HG03521 (cell line): ENCODE measurements around the gene SMARCA2.

Source experiments
- ATAC-seq: cut with Tn5 transposase; IDR thresholded peaks from one replicate; pipeline ENCODE4 v1.9.1; 2021; ENCODE audit warnings: mild to moderate bottlenecking, moderate library complexity; ENCODE audit not compliant: unreplicated experiment

SMARCA2 gene

DNA sequence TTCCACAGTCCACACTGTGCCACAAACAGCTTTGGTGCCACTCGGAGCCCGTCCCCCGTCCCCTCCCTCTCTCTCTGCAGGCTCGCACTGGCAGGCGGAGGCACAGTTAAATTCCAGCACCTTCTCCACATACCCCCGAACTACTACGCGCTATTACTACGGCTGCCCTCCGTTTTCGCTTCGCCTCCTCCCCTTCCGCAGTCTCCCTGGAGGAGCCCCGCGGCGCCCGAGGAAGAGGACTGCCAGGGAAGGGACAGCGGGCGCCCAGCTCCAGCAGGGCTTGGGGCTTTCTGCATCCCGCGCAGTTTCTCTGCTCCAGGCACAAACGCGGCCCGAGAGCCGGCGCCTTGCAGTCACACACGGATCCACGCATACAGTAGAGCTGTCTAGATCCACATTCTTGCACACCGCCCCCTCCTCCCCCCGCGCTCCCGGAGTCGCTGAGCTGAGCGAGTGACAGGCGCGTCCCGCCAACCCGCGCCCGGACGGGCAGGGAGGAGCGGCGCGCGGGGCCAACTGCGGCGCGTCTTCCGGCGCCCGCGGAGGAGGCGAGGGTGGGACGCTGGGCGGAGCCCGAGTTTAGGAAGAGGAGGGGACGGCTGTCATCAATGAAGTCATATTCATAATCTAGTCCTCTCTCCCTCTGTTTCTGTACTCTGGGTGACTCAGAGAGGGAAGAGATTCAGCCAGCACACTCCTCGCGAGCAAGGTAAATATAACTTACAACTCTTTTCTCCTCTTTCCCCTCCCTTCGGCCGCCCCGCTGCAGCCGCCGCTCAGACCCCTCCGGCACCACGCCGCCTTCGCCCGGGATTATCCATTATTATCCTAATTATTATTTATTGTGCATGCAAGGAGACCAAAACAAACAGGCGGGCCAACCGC, at the start of gene SMARCA2:
Gene SMARCA2, plus strand, starts transcription at position 652 of the 885 bp plus-strand sequence. CDS start 13,676 bp downstream, outside the sequence.
- peak; percentile 75 for ATAC-seq

DNA sequence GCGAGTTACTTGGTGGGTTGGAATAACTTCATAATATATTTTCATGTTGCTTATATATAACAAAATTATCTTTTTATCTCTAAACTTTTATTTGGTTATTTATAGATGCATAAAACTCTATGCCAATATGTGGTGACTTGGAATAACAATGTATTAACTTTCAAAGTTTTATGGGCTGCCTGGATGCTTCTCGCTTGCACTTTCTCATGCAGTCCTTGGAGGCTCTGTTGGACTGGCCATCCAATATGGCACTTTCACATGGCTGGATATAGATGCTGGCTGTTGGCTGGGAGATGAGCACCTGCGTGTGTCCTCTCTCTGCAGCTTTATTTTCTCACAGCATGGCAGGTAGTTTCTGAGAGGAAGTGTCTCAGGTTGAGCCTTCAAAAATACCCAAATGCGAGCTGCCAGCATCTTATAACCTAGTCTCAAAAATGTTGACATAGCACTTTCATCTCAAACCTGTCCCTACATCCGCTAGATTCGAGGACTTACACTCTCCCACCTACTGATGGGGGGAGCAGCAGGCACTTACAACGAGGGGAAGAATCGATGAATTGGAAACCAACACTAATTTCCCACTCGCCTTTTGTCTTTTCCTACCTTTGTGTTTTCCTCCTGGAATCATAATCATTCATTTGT, 48.3 kb upstream of the SMARCA2 start:
- ATAC-seq, result no peak

DNA sequence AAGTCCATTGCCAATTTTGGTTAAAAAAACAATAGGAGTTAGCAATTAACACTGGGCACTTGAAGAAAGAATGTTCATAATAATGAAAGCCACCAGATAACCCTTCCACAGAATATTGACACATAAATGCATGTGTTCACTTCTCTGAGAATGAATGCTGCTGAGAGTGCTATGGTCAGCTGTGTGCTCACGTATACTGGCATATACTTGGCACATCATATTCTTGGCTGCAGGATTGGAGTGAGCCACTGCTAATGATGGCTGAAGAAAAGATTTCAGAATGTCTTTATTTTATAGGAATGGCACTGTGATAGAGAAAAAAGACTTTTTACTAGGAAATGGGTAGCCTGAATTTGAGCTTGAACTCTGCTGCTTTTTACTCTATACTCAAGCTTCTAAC, 46.0 kb upstream of the SMARCA2 start:
- ATAC-seq, result no peak

DNA sequence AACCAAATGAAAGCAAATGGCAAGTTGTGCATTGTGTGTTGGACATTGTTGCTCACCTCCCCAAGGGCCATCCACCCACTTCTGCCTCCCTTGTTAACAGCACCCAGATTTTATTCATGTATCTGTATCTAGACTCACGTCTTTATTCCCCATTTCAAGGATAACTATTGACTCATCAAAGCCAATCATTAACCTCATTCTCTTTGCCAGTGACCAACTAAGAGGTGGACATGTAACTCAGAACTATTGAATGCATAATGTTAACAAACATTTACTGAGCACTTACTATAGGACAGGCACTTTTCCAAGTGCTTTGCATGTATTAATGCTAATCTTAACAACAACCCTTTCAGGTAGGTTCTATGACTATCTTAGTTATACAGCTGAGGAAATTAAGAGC, 45.2 kb upstream of the SMARCA2 start:
- no peak for ATAC-seq

DNA sequence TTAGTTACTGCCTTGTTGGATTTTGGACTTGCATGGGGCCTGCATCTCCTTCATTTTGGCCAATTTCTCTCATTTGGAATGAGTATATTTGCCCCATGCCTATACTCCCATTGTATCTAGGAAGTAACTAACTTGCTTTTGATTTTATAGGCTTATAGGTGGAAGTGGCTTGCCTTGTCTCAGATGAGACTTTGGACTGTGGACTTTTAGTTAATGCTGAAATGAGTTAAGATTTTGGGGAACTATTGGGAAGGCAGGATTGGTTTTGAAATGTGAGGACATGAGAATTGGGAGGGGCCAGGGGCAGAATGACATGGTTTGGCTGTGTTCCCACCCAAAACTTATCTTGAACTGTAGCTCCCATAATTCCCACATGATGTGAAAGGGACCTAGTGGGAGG, 42.5 kb upstream of the SMARCA2 start:
- ATAC-seq, result no peak

DNA sequence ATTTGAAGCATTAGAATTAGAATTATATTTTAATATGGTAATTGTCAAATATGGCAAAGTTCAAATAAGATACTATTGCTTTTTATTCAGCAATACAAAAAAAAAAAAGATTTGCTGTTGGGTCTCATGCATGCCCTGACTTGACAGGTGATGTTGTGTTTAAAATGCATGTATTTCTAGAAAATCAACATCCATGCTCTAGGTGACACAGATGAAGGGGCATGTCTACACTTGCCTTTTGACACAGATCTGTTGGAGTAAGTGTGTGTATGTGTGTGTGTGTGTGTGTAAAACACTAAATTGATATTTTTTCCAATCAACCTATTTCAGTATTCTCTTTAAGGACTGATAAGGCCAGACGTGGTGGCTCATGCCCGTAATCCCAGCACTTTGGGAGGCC, 38.1 kb upstream of the SMARCA2 start:
- ATAC-seq, result no peak

DNA sequence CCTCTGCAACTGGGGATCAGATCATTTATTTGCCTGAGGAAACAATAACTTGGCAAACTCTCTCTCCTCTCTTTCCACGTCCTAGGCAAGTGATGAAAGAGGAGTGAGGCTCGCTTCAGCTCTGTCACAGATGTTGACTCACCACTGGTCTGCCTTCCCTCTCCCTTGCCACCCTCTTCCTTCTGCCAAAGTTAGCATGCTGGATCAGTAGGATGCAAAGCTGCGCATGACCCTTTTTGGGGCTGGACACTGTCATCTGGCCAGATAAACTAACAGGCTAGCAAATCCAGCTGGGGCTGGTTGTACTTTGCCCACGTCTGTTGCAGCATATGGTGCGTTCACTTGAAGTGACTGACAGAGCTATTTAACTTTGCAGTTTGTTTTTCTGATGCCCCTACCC, 36.2 kb upstream of the SMARCA2 start:
- ATAC-seq, result no peak

DNA sequence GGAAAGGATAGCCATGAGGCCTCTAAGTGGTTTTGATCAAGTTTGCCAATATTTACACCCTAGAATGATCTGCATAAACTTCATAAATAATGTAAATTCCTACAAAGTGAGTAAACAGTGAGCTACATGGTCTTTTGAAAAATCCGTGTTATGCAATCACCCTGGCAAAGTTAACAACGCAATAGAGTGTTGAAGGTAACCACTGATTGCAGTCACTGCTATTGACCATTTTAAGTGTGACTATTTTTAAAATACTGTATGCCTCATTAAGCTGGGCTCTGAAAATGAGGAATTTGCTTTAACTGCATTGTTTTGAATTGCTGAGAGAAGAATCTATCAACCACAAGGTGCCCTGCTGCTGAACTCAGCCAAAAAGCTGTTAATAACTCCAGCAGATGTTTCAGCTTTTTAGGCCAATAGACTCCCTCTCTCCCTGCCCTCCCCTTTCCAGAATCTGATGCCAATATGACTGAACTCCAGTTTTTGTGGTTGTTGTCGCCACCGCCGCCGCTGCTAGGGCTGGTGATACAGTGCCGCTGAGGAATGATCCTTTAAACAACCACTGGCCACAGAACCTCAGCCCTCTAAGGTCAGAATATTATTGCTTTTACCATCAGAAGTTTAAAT, 35.3 kb upstream of the SMARCA2 start:
- ATAC-seq, result no peak

DNA sequence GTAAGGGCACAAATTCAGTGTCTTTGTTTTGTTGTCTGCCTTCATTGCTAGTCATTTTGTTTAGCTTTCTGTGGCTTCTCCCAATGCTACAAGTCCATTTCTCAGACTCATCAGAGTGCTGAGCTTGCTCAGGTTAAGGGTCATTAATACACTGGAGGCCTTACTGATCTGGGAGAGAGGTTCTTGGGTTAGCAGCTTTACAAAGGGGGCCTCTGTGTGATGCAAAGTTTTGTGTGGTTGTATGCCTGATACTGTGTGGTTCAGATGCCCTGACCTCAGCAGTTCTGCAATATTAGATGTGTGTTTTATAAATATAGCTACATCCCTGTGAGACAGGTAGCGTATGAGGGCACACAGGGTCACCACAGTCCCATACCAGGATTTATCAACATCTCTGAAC, 34.8 kb upstream of the SMARCA2 start:
- no peak for ATAC-seq

DNA sequence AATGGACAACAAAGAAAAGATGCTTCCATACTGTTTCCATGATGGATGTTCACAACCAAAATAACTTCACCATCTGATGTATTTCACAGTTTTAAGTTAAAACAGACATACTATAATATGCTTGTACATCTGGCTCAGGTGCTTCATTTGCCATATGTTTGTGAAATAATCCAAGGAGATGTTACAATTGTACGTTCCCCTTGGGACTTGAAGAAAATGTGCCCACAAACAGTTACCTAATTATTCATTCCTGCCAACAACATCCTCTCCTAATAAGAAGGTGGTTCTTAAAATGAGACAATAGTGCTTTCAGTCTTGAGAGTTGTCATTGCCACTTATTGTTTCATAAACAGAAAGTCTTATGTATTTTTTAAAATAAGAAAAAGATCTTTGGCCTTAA, 33.1 kb upstream of the SMARCA2 start:
- no peak for ATAC-seq

DNA sequence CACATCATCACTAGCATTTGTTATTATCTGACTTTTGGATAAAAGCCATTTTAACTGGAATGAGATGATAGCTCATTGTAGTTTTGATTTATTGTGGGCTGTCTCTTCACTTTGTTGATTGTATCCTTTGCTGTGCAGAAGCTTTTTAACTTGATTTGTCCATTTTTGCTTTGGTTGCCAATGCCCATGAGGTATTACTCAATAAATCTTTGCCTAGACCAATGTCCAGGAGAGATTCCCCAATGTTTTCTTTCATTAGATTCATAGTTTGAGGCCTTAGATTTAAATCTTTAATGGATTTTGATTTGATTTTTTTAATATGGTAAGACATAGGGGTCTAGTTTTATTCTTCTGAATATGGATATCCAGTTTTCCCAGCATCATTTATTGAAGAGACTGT, 28.8 kb upstream of the SMARCA2 start:
- no peak for ATAC-seq

DNA sequence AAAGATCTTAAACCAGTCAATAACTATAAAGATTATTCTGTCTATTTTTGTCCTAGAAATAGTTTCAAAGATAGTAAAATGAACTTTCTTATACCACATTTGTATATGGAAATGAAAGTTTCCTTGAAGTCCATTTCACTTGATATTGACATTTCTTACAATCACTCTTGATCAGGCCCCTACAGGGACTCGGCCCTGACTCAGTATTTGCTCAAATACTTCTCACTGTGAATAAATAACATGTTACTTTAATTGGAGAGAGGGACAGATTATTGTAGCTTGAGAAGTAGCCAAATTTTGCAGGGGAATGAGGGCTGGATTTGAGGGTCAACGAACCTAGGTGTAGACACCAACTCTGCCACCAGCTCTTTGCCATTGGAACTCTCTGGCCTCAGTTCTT, 25.6 kb upstream of the SMARCA2 start:
- ATAC-seq, result no peak

DNA sequence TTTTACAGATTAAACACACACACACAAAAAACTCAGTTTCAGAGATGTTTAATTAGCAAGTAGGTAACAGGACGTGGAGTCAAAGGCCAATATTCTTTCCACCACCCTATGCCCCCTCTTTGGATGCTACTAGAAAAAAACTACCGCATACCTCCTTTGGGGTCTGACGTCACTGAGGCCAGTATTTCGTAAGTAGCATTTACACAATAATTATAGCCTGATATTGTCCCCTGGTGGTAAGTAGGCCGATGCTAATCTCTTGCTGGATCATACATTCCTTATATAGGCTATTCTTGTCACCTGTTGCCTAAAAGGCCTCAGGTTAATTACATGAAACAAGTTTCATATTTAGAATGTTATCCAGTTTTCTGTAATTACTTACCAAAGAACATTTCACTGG, 21.0 kb upstream of the SMARCA2 start:
- ATAC-seq, result no peak

DNA sequence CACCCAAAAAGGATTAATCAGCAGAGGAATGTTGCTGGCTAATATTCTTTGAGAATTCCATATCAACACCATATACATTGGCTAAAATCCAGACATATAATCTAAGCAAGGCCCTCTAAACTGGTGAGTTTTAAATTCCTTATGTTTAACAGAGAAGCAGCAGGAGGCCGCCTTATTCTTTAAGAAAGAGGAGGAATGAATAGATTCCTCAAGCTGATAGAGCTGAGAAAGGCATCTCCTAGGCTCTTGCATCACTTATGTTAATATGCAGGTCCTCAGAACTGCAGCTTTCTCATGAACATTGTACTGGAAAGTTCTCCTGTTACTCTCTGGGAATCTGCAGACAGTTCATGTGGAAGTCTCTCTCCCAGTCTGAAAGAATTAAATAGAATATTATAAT, 20.1 kb upstream of the SMARCA2 start:
- ATAC-seq, result no peak

DNA sequence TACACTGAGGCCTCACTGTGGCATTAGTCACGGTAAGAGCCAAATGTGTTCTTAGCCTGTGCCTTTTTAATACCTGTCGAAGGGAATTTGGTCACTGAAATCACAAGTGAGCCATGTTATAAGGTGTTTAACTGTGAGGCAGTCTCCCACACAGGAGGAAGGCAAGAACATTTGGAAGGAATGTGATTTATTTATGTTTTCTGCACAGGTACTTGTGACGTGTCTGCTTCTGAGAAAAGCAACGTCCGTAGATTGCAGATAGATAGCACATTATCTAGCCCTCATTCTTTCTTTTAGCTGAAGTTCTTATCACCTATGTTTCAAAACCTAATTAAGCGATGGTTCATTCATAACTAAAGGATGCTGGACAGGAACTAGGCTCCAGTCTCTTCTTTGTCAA, 19.0 kb upstream of the SMARCA2 start:
- ATAC-seq, result no peak

DNA sequence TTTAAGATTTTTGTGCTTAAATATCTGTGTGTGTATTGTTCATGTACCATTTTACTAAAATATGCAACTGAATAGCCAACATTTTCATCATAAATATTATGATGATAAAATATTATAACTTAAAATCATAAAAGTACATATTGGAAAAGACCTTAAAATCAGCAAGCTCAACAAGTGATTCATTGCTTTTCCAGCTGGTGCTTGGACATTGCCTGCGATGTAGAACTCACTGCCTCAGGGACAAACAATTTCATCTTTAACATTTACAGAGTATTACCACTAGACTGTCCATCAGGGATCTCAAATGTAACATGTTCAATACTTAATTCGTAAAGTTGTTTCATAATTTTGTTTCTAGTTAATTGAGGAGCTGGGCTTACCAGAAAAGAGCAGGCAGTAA, 17.5 kb upstream of the SMARCA2 start:
- no peak for ATAC-seq

DNA sequence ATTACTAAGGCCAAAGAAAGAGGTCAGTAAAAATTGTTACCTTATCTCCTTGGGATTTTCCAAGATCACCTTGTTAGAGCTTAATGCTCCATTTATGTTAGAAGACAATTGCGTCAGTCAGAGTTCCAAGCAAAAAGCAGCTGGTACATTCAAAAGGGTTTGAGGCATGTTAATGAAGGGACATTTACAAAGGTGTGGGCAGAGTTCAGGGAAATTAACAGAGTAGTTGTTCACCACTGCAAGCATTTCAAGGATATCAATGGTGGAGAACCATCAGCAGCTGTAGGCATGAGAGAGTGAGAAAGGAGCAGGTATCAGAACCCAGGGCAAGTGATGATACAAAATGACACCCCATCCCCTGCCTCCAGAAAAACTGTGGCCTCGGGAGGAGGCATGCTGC, 17.0 kb upstream of the SMARCA2 start:
- no peak for ATAC-seq

DNA sequence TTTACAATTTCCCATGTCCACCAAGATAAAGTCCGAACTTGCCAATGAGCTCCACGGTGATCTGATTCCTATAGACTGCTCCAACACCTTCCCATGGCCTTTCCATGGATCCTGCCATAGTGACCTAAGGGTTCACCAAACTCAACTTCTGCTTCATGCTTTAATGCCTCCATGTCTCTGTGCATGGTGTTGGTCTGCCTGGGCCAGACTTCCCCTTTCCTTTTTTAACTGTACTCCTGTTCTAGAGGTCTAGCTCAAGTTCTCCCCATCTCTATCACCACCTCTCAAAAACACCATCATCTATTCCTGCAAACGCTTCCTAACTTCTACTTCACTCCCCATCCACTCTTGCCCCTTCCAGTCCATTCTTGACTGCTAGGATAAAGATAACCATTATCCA, 14.8 kb upstream of the SMARCA2 start:
- ATAC-seq, result no peak

DNA sequence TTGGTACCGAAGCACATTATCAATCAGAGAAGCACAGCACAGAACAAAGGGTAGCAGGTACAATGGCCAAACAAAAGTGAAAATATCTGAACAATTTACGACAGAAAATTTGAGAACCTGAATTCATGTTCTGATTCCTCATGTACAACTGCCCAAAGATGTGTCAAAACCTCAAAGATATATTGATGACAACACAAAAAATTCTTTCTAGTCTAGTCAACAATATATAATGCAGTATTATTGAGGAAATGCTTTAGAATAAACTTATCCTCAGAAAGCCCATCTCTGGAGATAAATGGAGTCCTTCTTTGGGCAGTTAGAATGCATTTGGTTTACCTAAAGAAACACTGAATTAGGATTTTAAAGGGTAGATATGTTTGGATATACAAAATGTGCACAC, 6.8 kb upstream of the SMARCA2 start:
- ATAC-seq, result no peak

DNA sequence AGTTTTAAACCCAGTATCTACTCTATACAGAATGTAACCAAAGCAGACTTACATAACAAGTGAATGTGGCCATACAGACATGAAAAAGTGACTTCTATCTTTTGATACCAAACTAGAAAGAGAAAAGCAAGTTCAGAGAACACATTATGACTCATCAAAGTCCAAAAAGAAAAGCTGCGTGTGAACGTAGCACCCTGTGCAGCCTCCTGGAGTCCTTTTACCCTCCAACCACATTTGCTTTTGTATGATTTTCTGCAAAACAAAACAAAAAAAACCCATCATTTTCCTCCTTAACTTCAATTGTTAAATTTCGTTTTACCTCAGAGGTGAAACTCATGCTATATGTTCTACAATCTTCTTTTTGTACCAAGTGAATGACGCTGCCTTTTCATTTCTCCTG, 2.8 kb upstream of the SMARCA2 start:
- no peak for ATAC-seq

DNA sequence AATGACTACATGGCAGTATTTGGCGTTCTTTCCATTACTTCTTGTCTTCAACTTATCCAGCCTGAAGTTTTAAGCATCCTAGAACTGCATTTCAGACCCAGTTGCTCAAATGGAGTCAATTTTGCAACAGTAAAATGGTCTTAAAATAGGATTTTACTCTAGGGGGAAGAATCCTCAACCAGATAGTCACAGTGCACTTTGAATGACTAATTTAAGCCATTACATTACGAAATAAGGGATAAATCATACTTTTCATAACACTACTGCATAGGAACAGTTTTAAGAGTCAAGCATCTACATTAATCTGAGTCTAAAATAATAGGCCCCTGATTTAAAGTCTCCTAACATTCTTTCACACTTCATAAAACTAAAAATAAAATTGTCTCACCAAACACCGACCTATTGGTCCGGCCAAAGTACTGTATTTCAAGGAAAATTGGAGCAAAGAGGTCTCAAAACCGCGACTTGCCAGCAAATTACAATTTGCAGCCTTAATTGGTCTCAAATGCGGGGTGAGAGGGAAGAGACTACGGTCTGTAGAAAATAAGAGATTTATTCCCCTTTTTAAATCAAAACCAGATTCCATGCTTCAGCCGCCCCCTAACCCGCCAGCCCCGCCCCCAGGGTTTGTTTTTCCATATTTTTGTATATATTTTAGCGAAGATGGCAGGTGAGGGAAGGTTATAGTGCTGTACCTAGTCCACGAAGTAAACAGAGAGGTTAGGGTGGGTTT, 1.2 kb upstream of the SMARCA2 start:
- no peak for ATAC-seq
